Activated CD4-positive, alpha-beta T cell treated with anti-CD3 and anti-CD28 coated beads for 36 hours (primary cell): ENCODE measurements around the gene HIPK4. TPM values are rescaled to one million over a fixed set of nuclear protein-coding genes. Genes with fewer than 3 reads are reported as not detected.

Experiments
- ATAC-seq: fragments of 200-7000 bp; cut with Tn5 transposase; one replicate; pipeline ENCODE4 v1.10.0; 2021; ENCODE audit warnings: mild to moderate bottlenecking, moderate library complexity
- CTCF ChIA-PET: fragments of 350-600 bp; sonication (Branson Sonifier 250); formaldehyde crosslinking; loops from one replicate; lab custom pipeline; 2021; ENCODE audit warnings: antibody characterized with exemption; lab: Charles Lee
- POLR2A ChIA-PET: fragments of 350-600 bp; sonication (Branson Sonifier 250); formaldehyde crosslinking; loops from one replicate; lab custom pipeline; 2021; ENCODE audit warnings: antibody characterized with exemption, inconsistent platforms; lab: Charles Lee
- DNase-seq: peaks from one replicate; pipeline ENCODE4 v3.0.0-alpha.2; 2020
- H3K27ac Mint-ChIP-seq: one replicate; pipeline ENCODE4 v1.8.0; 2021; ENCODE audit warnings: mixed read lengths
- H3K27me3 Mint-ChIP-seq: one replicate; pipeline ENCODE4 v1.8.0; 2021; ENCODE audit warnings: mixed read lengths
- H3K36me3 Mint-ChIP-seq: one replicate; pipeline ENCODE4 v1.8.0; 2021; ENCODE audit warnings: low read depth, mixed read lengths
- H3K4me1 Mint-ChIP-seq: one replicate; pipeline ENCODE4 v1.8.0; 2021; ENCODE audit warnings: mixed read lengths
- H3K4me3 Mint-ChIP-seq: one replicate; pipeline ENCODE4 v1.8.0; 2021; ENCODE audit warnings: mild to moderate bottlenecking, moderate library complexity, mixed read lengths
- H3K9me3 Mint-ChIP-seq: one replicate; pipeline ENCODE4 v1.8.0; 2021; ENCODE audit warnings: low read depth, mixed read lengths
- intact Hi-C, 2 experiments: fragments of 100-400 bp; cut with DNase I in 1 of 2; cut with micrococcal nuclease in 1 of 2; formaldehyde crosslinking; loops; one replicate each; pipeline versions ENCODE4 v1.14.2 to v1.15.1; 2022 to 2024; cut with DNase I, micrococcal nuclease
- microRNA-seq: library from miRNA; unstranded; fragments of <30 nt; microRNA quantifications from one replicate; pipeline ENCODE4 v1.2.0, GENCODE V29; 2021; ENCODE audit warnings: borderline replicate concordance
- total RNA-seq, 2 experiments: library from RNA; stranded (reverse); gene quantifications; one replicate each; pipeline ENCODE4 v1.2.3, GENCODE V29; 2021

HIPK4 gene
- total RNA-seq, 2 experiments from 2014 or later: 0.09 TPM; not detected in 1

DNA sequence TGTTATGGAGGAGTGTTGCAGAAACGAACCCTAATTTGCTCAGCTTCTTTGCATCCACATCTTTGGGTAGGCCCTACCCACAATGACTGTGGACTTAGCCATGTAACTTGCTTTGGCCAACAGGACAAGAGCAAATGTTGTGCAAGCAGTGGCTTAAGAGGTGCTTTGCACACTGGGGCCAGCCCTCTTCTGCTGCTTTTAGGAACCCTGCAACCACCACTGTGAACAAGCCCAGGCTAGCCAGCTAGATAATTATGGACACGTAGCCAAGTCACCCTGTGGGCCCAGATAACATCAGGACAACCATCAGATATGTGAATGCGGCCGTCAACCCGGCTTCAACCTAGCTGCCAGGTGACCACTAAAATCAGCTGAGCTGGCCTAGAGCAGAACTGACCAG is 58.9 kb downstream of the HIPK4 start:
- H3K9me3 Mint-ChIP-seq: no peaks in the 10 kb centered on the region
- ChIA-PET POLR2A (no interaction called here), CTCF (interaction anchor here (0.6 to 1.2 kb wide), 2 partner anchors 168 to 332 kb away, joined by 3 read pairs; no protein-coding TSS in a partner anchor)
- H3K27me3 Mint-ChIP-seq: no peaks in the 10 kb centered on the region
- no peak for DNase-seq
- H3K4me1 Mint-ChIP-seq: no peaks in the 10 kb centered on the region
- intact Hi-C loops: no loop called here
- H3K27ac Mint-ChIP-seq: no peak overlapping the region
- no peak for ATAC-seq
- H3K36me3 Mint-ChIP-seq: peaks cover 46% of the 10 kb centered on the region
- no peak overlapping the region for H3K4me3 Mint-ChIP-seq

Small RNA genes within 50 kb of the gene (microRNA-seq; reads per million reads assigned to microRNA genes)
- not detected for gene MIR6796

Other genes with a start within 250 kb of the HIPK4 start
- 10 to 100 TPM in 1 of 2 experiments, 1 to 10 TPM in 1; 8.7 to 10.8 TPM for gene MAP3K10, start 198.8 kb downstream of the HIPK4 start, total RNA-seq
- gene TTC9B, start 171.8 kb downstream of the HIPK4 start, total RNA-seq: not detected
- under 1 TPM in 1 of 2 experiments, not detected in 1; 0.12 TPM for gene CCNP, start 163.5 kb downstream of the HIPK4 start, total RNA-seq
- 100 to 1,000 TPM; 142 to 148 TPM for gene AKT2, start 104.8 kb downstream of the HIPK4 start, total RNA-seq
- 10 to 100 TPM; 15.8 to 17.7 TPM for gene C19orf47, start 41.8 kb downstream of the HIPK4 start, total RNA-seq
- 10 to 100 TPM; 57.8 to 69.1 TPM for gene PLD3, start 41.5 kb downstream of the HIPK4 start, total RNA-seq
- 1 to 10 TPM; 1.0 to 1.4 TPM for gene PRX, start 23.2 kb upstream of the HIPK4 start, total RNA-seq
- gene SERTAD1, start 35.8 kb upstream of the HIPK4 start, total RNA-seq: 10 to 100 TPM; 10.0 to 14.7 TPM
- gene SERTAD3, start 54.2 kb upstream of the HIPK4 start, total RNA-seq: 10 to 100 TPM in 1 of 2 experiments, 1 to 10 TPM in 1; 8.4 to 12.0 TPM
- gene BLVRB, start 75.6 kb upstream of the HIPK4 start, total RNA-seq: 10 to 100 TPM; 34.1 to 35.6 TPM
- 1 to 10 TPM; 2.4 to 2.5 TPM for gene SPTBN4, start 76.8 kb upstream of the HIPK4 start, total RNA-seq
- 100 to 1,000 TPM; 100 to 155 TPM for gene SHKBP1, start 186.7 kb upstream of the HIPK4 start, total RNA-seq
- 100 to 1,000 TPM; 142 to 145 TPM for gene LTBP4, start 211.2 kb upstream of the HIPK4 start, total RNA-seq